EL (cell line): Measurements from ENCODE around the gene MT1M.
"Not testable (repeated sequence)": the region's sequence is repeated elsewhere in the genome, so short reads cannot be mapped to it uniquely, and the experiment has no call there.

Experiments
- DNase-seq: peaks from one replicate; pipeline ENCODE4 v3.0.0-alpha.2; 2016

MT1M gene

DNA sequence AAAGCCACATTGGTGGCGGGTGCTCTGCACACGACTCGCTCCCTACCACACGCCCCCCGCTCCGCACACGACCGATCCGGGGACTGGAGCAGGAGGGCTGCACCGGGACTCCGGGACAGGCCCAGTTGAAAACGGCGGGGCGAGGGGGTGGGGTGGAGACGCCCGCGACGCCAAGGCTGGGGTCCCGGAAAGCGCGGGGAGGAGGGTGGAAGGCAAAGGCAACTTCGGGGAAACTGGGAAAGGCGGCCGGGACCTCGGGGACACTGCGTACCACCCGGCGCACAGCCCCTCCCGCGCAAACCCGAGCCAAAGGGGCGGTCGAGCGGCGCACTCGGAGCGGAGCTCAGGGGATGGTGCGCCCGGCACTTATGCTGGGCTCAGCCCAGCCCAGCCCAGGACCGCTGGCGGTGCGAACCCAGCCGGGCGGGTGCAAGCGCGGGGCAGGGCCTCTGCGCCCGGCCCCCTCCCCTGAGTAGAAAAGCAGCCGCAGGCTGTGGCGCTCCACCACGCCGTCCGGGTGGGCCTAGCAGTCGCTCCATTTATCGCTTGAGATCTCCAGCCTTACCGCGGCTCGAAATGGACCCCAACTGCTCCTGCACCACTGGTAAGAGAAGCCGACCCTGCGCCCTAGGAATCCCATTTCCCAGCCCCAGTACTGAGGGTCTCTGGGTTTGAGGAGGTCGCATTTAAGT is at the start of gene MT1M:
MT1M (plus strand) TSS at position 504 of the 692 bp plus-strand sequence; CDS start at position 577, 73 bp downstream.
- peak; percentile 28 for DNase-seq

DNA sequence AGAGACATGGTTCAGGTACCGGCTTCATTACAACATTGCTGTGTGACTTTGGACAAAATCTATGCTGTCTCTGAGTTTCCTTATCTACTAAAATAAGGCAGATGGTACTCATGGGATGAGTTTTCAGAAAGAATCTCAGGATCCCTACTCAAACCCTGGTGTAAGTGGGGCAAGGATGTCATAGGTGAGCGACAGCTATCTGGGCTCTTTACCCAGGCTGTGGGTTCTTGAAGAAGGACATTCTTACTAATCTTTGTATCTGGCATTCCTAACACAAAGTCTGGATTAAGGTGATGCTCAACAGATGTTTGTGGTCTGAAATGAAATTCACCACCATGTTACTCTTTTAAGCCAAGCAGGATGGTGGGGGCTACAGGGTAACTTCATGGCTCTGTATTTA is 49.5 kb upstream of the MT1M start:
- DNase-seq, result not testable (repeated sequence)

DNA sequence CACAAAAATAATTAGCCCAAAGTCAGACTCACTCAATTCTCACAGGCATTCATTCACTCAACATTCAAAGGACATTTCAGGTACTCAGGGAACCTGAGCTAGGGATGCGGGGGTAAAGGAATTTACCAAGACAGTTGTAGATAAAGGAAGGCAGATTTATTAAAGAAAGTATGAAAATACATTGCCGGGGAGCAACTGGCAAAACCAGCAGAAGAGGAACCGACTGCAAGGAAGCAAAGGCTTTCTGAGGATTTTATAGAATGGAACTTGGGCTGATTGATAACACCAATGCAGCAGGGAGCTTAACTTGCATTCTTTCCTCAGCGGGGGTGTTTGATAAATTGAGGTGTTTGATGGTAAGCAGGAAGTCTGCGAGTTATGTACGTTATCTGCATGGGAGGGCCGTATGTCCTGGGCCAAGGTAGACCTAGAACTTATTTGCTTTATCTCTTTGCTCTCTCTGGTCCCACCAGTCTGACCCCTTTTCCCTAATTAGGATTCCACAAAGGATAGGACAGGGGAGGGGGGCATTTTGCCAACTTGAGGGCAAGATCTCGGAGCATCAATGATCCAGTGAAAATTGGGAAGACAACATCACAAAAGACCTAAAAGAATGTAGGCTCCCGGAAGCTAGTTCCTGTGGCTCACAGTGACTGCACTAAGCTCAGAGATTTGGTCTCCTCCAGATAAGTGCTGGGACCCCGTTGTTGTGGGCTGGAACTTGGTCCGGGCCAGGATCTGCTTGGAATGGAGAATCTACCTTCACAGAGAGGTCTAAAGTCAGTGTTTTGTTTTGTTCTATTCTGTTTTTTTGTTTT is 48.9 kb upstream of the MT1M start:
- DNase-seq, result no peak

DNA sequence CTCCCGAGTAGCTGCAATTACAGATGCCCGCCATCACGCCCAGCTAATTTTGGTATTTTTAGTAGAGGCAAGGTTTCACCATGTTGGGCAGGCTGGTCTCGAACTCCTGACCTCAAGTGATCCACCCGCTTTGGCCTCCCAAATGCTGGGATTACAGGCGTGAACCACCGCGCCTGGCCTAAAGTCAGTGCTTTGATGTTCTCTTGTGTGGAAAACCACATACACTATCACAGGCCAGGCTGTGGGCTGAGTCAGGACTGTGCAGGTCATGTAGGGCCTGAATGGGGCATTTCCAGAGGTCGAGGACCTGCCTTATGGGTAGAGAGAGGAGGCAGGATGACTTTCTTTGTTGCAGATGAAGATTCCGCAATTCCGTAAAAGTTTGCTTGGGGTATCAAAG is 48.2 kb upstream of the MT1M start:
- DNase-seq, result no peak

DNA sequence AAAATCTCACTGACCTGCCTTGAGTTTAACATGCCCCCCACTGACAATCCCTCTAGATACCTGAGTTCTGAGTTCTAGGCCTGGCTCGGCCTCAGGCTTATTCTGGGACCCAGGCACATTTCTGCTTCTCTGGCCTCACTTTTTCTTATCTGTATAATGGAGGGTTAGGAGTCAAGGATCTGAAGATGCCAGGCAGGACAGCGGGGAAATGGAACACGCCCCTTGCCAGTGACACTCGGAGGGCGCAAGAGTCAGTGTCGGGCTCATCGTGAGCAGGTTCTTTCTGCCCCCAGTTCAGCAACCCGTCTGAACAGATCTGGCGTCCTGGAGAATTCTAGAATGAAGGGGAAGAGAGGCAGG is 43.7 kb upstream of the MT1M start:
- DNase-seq, result no peak

DNA sequence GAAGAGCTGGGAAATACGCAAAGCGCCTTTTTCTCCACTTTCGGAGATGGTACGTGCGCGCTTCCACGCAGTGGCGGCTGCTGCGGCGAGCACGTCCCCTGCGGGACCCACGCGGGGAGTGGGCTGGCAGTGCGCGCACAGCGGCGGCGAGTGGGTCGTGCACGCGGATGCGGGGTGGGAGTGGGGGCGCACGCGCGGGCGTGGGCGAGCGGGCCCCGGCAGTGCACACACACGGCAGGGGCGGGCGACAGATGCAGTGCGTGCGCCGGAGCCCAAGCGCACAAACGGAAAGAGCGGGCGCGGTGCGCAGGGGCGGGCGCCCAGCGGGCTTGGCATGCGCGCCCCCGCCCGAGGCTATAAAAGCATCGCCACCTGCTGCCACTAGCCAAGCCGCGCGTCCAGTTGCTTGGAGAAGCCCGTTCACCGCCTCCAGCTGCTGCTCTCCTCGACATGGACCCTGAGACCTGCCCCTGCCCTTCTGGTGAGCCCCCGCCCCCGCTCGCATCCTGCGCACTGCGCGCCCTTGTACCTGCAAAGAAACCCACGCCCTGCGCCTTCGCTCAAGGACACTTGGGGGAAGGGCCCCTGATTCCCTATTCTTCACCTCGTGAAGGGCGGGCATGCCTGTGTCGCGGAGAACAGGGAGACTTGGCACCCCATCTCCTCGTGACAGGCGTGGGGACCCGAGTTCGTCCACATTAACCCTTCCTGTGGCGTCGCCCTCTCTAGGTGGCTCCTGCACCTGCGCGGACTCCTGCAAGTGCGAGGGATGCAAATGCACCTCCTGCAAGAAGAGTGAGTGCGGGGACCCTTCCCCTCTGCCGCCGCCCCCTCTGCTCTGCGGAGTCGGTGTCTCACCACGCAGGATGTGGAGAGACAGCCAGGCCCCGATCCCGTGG is 43.1 kb upstream of the MT1M start, which contains the start of gene MT3:
MT3 (plus strand) TSS at position 388 of the 899 bp plus-strand sequence; CDS start at position 451, 63 bp downstream.
- peak; percentile 37 for DNase-seq

DNA sequence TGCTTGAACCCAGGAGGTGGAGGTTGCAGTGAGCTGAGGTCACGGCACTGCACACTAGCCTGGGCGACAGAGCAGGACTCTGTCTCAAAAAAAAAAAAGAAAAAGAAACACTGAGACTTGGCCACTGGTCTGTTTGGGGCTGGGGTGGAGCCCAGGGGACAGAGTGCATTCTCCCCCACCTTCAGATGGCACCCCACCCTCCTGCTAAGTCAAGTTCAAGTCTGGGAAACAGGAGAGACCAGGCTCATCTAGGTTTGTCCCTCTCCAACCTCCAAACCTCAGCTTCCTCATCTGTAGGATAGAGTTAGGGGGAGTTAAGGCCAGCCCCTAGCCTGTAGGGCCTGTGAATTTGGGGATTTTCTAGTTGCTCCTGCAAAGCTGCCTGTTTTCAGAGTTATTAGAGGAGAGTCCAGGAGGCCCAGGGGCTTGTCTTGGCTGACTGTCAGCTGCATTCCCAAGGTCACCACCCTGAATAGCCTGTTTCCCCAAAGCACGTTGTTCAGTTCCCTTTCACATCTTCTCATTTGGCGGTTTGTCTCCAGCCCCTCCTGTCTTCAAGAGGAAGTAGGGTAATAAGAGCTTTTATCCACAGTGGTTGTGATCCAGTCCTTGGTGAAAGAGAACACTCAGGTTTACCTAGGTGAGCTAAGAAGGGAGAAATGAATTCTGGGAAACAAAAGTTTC is 40.9 kb upstream of the MT1M start:
- no peak for DNase-seq

DNA sequence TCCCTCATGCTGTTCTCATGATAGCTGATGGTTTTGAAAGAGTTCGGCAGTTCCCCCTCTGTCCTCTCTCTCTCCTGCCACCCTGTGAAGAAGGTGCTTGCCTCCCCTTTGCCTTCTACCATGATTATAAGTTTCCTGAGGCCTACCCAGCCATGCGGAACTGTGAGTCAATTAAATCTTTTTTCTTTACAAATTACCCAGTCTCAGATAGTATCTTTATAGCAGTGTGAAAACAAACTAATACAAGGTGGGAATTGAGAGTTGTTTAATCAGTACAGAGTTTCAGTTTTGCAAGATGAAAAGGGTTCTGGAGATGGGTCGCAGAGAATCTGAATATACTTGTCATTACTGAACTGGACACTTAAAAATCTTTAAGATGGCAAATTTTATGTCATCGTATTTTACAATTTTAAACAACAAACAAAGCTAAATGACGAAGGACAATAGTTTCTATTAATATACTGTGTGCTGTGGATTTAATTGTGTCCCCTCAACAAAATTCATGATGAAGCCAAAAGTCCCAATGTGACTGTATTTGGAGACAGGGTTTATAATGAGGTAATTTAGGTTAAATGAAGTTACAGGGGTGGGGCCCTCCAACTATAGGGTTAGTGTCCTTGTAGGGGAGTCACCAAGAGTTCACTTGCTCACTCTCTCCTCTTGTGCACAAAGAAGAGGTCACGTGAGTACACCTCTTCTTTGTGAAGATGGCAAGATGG is 38.7 kb upstream of the MT1M start:
- DNase-seq, result no peak

DNA sequence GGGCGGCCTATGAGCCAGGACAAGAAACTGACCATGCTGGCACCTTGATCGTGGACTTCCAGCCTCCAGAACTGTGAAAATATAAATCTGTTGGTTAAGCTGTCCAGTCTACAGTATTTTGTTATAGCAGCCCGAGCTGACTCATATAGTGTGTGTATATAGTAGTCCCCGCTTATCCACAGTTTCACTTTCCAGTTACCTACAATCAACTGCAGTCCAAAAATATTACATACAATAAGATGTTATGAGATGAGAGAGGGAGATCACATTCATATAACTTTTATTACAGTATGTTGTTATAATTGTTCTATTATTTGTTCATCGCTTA is 38.2 kb upstream of the MT1M start:
- no peak for DNase-seq

DNA sequence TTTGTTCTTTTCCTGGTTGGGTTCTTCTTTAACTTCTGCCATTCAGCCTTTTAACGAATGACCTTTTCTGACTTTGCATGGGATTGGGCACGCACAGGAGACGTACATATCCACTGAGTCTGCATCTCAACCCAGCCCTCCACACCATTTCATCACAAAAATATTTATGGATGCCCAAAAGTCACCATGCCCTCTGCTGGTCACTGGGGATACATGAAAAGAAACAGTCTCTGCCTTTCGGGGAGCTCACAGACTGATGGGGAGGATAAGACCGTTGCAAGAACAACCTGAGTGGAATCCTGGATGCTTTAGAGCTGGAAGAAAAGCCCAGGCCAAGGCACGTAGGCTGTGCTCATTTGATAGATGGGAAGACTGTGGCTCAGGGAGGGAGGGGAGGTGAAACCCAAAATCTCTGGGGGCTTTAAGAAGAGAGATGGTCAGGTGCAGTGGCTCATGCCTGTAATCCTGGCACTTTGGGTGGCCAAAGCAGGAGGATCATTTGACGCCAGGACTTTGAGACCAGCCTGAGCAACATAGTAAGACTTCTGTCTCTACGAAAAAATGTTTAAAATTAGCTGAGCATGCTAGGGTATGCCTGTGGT is 32.0 kb upstream of the MT1M start:
- peak; percentile 76 for DNase-seq

DNA sequence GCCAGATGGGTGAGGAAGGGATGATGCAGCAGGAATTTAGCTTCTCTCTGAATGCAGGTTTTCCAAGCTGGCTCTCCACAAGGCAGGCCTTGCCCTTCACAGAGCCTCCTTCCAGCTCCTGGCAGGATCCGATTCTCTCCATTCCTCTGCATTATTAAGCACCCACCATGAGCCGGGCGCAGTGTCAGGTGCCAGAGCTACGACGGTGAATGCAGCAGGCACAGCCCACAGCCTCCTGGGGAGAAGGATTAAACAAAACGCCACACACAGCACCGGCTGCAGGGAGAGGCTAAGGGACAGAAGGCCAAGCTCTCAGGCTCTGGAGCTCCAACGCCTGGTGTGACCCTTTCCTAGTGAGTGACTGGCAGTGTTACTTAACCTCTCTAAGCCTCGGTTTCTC is 31.1 kb upstream of the MT1M start:
- DNase-seq, result no peak

DNA sequence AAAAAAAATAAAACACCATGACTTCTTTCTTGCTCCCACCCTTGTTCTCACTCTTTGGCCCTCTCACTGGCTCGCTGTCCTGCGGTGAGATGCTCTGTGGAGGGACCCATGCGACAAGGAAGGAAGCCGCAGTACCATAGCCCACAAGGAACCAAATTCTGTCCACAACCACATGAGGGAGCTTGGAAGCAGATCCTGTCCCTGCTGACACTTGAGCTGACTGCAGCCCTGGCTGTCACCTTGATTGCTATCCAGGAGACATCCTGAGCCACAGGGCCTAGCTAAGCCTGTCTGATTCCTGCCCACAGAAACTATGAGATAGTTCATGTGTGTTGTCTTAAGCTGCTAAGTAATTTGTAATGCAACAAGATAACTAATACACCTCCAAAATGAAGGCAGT is 28.9 kb upstream of the MT1M start:
- peak; percentile 42 for DNase-seq

DNA sequence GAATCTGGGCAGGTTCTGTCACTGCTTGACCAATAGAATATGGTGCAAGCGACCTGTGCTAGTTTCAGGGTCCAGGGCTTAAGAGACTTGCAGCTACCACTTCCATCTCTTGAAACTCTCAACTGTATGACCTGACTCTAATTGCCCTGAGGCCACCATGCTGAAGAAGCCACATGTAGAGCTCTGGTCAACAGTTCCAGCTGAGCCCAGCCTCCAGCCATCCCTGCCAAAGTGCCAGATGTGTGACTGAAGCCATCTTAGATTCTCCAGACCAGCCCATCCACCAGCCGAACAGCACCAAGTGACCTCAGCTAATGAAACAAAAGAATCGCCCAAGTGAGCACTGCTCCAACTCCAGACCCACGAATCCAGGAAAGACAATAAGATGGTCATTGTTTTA is 27.5 kb upstream of the MT1M start:
- peak; percentile 31 for DNase-seq

DNA sequence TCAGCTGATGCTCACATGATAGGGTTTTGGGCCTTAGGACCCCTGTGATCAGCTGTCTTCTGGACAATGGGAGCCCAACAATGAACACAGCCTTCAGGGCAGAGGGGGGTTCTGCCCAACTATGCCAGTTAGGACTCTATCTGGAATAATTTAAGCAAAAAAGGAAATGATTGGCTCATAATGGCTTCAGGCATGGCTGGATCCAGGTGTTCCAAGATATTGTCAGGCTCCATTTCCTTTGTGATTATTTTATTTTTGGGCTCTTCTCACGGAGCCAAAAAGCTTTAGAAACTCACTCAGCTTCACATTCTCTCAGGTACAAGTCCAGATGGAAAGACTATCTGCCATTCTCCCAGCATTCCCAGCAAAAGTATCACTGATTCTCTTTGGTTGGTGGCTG is 27.0 kb upstream of the MT1M start:
- no peak for DNase-seq

DNA sequence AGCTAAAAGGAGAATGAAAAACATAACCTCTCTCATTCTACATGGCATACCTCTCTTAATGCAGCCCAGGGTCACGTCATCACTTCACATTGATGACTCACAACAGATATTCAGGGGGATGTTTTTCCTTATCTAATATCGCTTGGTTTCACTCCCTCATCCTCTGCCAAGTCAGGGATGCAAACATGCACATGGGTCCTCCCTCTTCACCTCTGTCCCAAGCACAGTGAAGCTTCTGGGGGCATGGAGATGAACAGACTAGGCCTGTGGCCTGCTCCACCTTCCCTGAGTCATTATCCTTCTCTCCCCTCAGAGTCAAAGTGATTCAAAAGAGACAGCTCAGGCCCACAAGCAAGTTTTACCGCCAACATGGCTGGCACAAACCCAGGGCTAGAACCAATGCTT is 26.4 kb upstream of the MT1M start:
- peak; percentile 80 for DNase-seq

DNA sequence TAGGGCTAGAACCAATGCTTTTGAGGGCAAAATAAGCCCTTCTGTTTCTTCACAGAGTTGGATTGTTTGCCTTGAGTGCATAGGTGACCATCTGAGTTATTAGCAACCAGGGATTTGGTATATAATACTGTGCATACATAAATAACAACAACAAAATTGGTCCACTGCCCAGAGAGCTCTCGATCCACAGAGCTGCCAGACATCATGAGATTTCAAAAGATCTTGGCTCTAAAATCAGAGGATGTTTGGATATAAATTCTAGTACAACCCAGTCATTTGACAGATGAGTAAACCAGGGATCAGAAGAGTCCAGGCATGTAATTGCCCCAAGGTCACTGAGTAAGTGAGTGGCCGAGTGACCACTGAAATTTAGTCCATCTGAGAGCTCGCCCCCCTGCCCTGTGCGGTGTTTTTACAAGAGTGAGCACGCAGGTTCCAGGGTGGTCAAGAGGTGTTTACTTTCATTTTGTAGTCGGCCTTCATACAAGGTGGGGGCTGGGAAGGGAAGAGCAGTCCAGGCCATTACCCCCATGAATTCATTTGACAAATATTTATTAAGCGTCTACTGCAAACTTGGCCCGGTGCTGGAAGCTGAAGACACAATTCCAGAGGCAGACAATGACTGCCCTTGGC is 25.9 kb upstream of the MT1M start:
- peak; percentile 87 for DNase-seq

DNA sequence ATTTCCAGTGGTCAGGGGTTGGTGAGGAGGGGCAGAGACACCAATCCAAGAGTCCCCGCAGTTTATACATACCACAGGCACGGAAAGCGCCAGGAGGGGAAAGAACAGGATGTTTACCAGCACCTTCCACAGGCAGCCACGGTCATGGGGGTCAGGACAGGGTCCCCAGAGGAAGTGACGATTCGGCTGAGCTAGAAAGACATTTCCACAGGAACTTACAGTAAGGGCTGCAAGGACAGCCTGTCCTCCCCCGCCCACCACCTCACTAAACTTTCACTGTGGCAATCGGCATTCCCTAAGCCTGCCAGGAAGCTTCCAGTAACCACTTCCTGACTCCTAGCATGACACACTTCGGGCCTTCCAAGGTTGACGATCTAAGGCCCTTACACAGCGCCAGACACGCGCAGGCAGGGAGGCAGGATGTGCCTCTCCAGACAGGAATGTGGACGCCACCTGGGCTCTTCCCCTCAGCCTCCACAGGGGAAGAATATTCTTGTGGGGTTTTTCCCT is 25.3 kb upstream of the MT1M start:
- peak; percentile 99 for DNase-seq

DNA sequence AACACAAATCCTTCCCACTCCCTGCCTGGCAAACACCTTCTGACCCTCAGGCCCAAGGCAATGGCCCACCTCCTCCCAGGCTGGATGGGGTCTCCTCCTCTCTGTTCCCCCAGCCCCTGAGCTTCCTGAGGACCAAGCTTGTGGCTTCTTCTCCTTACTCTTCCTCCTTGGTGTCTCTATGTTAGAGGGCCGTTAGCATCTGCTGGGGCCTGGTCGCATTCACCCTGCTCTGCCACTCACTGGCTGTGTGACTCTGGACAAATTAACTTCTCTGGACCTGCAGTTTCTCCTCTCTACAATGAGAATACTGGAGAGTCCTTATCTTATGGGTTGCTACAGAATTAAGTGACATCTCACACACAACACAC is 24.8 kb upstream of the MT1M start:
- no peak for DNase-seq

DNA sequence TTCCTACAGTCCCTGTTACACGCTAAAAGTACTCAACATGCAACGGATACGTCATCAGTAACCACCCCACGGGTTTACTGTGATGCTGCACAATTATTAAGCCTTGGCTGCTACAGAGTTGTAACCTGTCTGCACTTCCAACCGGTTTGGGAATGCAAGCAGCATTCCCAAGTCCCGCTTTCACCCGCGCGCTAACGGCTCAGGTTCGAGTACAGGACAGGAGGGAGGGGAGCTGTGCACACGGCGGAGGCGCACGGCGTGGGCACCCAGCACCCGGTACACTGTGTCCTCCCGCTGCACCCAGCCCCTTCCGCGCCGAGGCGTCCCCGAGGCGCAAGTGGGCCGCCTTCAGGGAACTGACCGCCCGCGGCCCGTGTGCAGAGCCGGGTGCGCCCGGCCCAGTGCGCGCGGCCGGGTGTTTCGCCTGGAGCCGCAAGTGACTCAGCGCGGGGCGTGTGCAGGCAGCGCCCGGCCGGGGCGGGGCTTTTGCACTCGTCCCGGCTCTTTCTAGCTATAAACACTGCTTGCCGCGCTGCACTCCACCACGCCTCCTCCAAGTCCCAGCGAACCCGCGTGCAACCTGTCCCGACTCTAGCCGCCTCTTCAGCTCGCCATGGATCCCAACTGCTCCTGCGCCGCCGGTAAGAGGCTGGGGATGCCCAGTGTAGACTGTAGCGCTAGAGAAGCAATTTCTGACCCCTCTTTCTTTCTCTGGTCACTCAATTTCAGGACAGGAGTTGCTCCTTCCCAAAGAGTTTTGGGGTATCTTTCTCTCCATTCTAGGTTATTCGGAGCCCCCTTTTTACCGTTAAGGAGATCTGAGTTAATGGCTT is 24.2 kb upstream of the MT1M start, which contains the start of gene MT2A:
MT2A (plus strand) TSS at position 542 of the 833 bp plus-strand sequence; CDS start at position 614, 72 bp downstream.
- DNase-seq, result peak; percentile 98

DNA sequence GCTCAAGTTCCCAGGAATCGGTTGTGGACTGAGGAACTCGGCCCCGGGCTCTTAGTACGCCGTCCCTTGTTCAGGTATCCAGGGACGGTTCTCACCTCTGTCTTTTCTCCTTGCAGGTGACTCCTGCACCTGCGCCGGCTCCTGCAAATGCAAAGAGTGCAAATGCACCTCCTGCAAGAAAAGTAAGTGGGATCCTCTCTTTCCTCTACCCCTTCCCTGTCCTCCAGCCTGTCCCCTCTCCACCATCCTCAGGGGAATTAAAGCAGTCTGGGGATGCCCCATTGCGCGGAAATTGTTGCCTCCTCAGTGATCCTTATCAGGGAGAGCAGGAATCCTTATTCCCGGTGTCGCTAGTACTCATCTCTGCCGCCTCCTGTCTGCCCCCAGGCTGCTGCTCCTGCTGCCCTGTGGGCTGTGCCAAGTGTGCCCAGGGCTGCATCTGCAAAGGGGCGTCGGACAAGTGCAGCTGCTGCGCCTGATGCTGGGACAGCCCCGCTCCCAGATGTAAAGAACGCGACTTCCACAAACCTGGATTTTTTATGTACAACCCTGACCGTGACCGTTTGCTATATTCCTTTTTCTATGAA is 23.5 kb upstream of the MT1M start:
- peak; percentile 33 for DNase-seq
